Activated CD4-positive, CD25-positive, alpha-beta regulatory T cell (primary cell): ENCODE measurements around the gene RAMP1.

Experiments used
- DNase-seq, 4 experiments: peaks; one replicate each; lab custom pipeline; 2025; lab: John Stamatoyannopoulos, UW

RAMP1 gene

GRCh38 chr2:237951878-237952277, 92.5 kb downstream of the RAMP1 start:
- DNase-seq, result no peak

- DNase-seq, result no peak
These were observed 93.4 kb downstream of the RAMP1 start for GRCh38 chr2:237952851-237953250.

GRCh38 chr2:237955640-237956401, 96.4 kb downstream of the RAMP1 start:
- DNase-seq, result no peak

GRCh38 chr2:237956402-237956736, 96.9 kb downstream of the RAMP1 start:
- no peak for DNase-seq

GRCh38 chr2:237961637-237962036, 102.2 kb downstream of the RAMP1 start:
- no peak for DNase-seq
